HG02763 (cell line): ENCODE data around the gene PPIC.

Experiments used
- ATAC-seq: cut with Tn5 transposase; IDR thresholded peaks from one replicate; pipeline ENCODE4 v1.9.1; 2021; ENCODE audit warnings: mild to moderate bottlenecking, moderate library complexity; ENCODE audit not compliant: unreplicated experiment

Gene PPIC

GRCh38 chr5:123036391-123037103 lies at the start of gene PPIC:
Gene PPIC, minus strand, starts transcription at chr5:123036725. Its CDS starts 100 bp downstream, at chr5:123036625.
- ATAC-seq: peak; percentile 48

GRCh38 chr5:123085638-123086286 lies 49.2 kb upstream of the PPIC start:
- no peak for ATAC-seq

GRCh38 chr5:123084730-123085605 lies 48.4 kb upstream of the PPIC start:
- ATAC-seq: no peak

- no peak for ATAC-seq
These were observed 46.8 kb upstream of the PPIC start for GRCh38 chr5:123083298-123083697.

GRCh38 chr5:123080215-123080614 lies 43.7 kb upstream of the PPIC start:
- no peak for ATAC-seq

GRCh38 chr5:123075521-123076163 lies 39.1 kb upstream of the PPIC start:
- no peak for ATAC-seq

- no peak for ATAC-seq
These were observed 31.9 kb upstream of the PPIC start for GRCh38 chr5:123068368-123068938.

GRCh38 chr5:123066016-123066415 lies 29.5 kb upstream of the PPIC start:
- no peak for ATAC-seq

- no peak for ATAC-seq
These were observed 22.9 kb upstream of the PPIC start for GRCh38 chr5:123059455-123059854.

- ATAC-seq: no peak
These were observed 14.7 kb upstream of the PPIC start for GRCh38 chr5:123051206-123051605.

GRCh38 chr5:123047706-123048105 lies 11.2 kb upstream of the PPIC start:
- no peak for ATAC-seq

GRCh38 chr5:123046222-123046621 lies 9.7 kb upstream of the PPIC start:
- no peak for ATAC-seq

GRCh38 chr5:123044926-123045617 lies 8.5 kb upstream of the PPIC start:
- no peak for ATAC-seq

GRCh38 chr5:123039673-123040072 lies 3.1 kb upstream of the PPIC start:
- no peak for ATAC-seq

- no peak for ATAC-seq
These were observed 536 bp upstream of the PPIC start for GRCh38 chr5:123037104-123037418.

GRCh38 chr5:123035918-123036390 lies 571 bp downstream of the PPIC start:
- ATAC-seq: peak; percentile 10

GRCh38 chr5:123035360-123035917 lies 1.1 kb downstream of the PPIC start:
- no peak for ATAC-seq

- no peak for ATAC-seq
These were observed 3.3 kb downstream of the PPIC start for GRCh38 chr5:123033157-123033671.

- no peak for ATAC-seq
These were observed 8.3 kb downstream of the PPIC start for GRCh38 chr5:123028222-123028621.

GRCh38 chr5:123014689-123015088 lies 21.8 kb downstream of the PPIC start:
- no peak for ATAC-seq
